Uterus (tissue), 4 donors: ENCODE measurements around the gene PFKFB4. TPM values are rescaled to one million over a fixed set of nuclear protein-coding genes. Genes with fewer than 3 reads are reported as not detected.

ENCODE experiments used
- DNase-seq, 2 donors: peaks; one replicate each; pipeline ENCODE4 v3.0.0-alpha.2; 2019 to 2020
- H3K27ac ChIP-seq, 2 donors: fragments of 200-600 bp; sonication (generic); 1 replicate in 1 of 2; 2 replicates in 1 of 2; pipeline ENCODE4 v1.5.1; 2016 to 2018
- H3K27me3 ChIP-seq, 2 donors: fragments of 200-600 bp; sonication (generic); one replicate each; pipeline ENCODE4 v1.5.1; 2018 to 2019; ENCODE audit warnings: control low read depth in 1 of 2
- H3K36me3 ChIP-seq, 2 donors: fragments of 200-600 bp; sonication (generic); one replicate each; pipeline ENCODE4 v1.5.1; 2019; ENCODE audit warnings: control low read depth in 1 of 2
- H3K4me1 ChIP-seq, 2 donors: fragments of 200-600 bp; sonication (generic); one replicate each; pipeline ENCODE4 v1.5.1; 2018 to 2019; ENCODE audit warnings: control low read depth in 1 of 2
- H3K4me3 ChIP-seq, 2 donors: fragments of 200-600 bp; sonication (generic); 1 replicate in 1 of 2; 2 replicates in 1 of 2; pipeline ENCODE4 v1.5.1; 2018 to 2019; ENCODE audit warnings: mild to moderate bottlenecking in 1 of 2
- H3K9me3 ChIP-seq, 2 donors: fragments of 200-600 bp; sonication (generic); one replicate each; pipeline ENCODE4 v1.5.1; 2019; ENCODE audit warnings: control low read depth in 1 of 2
- CTCF ChIP-seq, 4 experiments: fragments of 200-600 bp in 2 of 4; fragments of 450-650 bp in 2 of 4; sonication (generic) in 2 of 4; IDR thresholded peaks; one replicate each; pipeline ENCODE4 v1.5.1; 2016 to 2019; ENCODE audit warnings: antibody characterized with exemption in 4 of 4, mild to moderate bottlenecking in 2 of 4, moderate library complexity in 1 of 4
- POLR2A ChIP-seq, 2 donors: fragments of 450-650 bp; IDR thresholded peaks; one replicate each; pipeline ENCODE4 v1.6.1; 2016; ENCODE audit warnings: antibody characterized with exemption in 2 of 2, mild to moderate bottlenecking in 1 of 2, moderate library complexity in 1 of 2
- intact Hi-C: fragments of 100-400 bp; cut with DNase I; formaldehyde crosslinking; loops from one replicate; pipeline ENCODE4 v1.15.1; 2023; ENCODE audit warnings: low total_unique reads
- total RNA-seq, 4 donors: library from RNA; depleted of rRNA in 3 of 4; stranded (reverse); fragments of >200 nt in 3 of 4; gene quantifications; one replicate each; pipeline versions ENCODE4 v1.1.0 to v1.2.4, GENCODE V29; 2014 to 2023
- donor health status: DM: yes; HTN: yes; CAD: no.

Gene PFKFB4
- total RNA-seq, 4 donors from 2014 or later, result 3.2 to 11.5 (median 10.1) TPM

DNA sequence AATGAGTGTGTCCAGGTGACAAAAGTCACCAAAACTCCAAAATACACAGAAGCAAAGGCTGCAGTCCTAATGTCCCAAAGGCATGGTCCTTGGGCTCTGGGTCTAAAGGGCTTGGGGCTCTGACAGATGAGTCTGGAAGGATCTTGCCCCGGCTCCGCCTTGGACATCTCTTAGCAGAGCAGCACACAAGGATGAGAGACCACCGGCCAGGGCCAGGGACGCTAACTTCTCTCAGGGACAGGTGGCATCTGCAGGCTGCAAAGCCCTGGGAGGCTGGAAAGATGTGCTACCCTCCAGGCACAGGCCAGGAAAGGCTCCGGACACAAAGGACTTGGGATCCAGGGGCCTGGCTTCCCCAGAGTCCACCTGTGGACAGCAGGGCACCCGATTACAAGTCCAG is 38.5 kb downstream of the PFKFB4 start:
- no peak overlapping the region for H3K4me3 ChIP-seq
- TF ChIP-seq CTCF (IDR thresholded peaks at IDR 0.05) (no peak), POLR2A (IDR thresholded peaks at IDR 0.05) (no peak)
- intact Hi-C loops, result no loop called here
- no peaks in the 10 kb centered on the region for H3K4me1 ChIP-seq
- H3K9me3 ChIP-seq, result no peaks in the 10 kb centered on the region
- H3K27ac ChIP-seq, result no peak overlapping the region
- no peak for DNase-seq
- H3K36me3 ChIP-seq, result no peaks in the 10 kb centered on the region
- H3K27me3 ChIP-seq, result no peaks in the 10 kb centered on the region

DNA sequence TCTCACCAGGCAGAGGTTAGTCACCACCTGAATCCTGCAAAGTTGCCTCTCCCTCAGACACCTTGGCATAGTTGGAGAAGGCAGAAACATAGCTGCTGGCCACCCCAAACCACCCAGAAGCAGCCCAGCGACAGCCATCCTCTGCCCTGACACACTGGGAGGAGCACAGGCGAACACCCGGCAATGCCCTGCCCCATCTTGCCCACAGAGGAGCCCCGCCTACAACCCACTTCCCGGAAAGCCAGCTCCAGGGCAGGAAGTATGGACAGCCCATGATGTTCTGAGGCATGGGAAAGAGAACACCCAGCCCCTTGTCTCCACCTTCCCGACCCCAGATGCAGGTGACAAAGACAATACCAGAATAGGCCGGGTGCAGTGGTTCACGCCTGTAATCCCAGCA is 40.0 kb downstream of the PFKFB4 start:
- H3K4me1 ChIP-seq, result no peaks in the 10 kb centered on the region
- TF ChIP-seq POLR2A (IDR thresholded peaks at IDR 0.05), result no peak
- no peak for TF ChIP-seq CTCF (IDR thresholded peaks at IDR 0.05)
- intact Hi-C loops, result no loop called here
- H3K27ac ChIP-seq, result no peak overlapping the region
- H3K9me3 ChIP-seq, result no peaks in the 10 kb centered on the region
- no peak for DNase-seq
- H3K36me3 ChIP-seq, result no peaks in the 10 kb centered on the region
- no peaks in the 10 kb centered on the region for H3K27me3 ChIP-seq
- no peak overlapping the region for H3K4me3 ChIP-seq

GRCh38 chr3:48514431-48515227 is 42.0 kb downstream of the PFKFB4 start:
- no peaks in the 10 kb centered on the region for H3K36me3 ChIP-seq
- intact Hi-C loops, result no loop called here
- H3K9me3 ChIP-seq, result no peaks in the 10 kb centered on the region
- no peak overlapping the region for H3K4me3 ChIP-seq
- H3K27ac ChIP-seq, result no peak overlapping the region
- H3K27me3 ChIP-seq, result no peaks in the 10 kb centered on the region
- H3K4me1 ChIP-seq, result no peaks in the 10 kb centered on the region
- DNase-seq, result no peak
- TF ChIP-seq POLR2A (IDR thresholded peaks at IDR 0.05) (no peak), CTCF (IDR thresholded peaks at IDR 0.05) (no peak)

DNA sequence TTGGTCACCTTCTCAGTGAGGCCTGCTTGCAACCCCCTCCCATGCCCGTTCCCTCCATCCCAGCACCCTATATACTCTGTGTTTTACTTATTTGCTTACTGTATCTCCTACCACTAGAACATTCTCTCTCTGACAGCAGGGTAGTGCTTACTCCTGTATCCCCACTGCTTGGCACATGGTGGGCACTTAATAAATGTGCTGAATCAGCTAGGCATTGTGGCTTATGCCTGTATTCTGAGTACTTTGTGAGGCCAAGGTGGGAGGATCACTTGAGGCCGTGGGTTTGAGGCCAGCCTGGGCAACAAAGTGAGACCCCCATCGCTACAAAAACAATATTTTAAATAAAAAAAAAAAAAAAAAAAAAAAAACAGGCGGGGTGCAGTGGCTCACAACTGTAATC is 45.1 kb downstream of the PFKFB4 start:
- Histone ChIP-seq H3K27ac (no peak overlapping the region), H3K4me3 (no peak overlapping the region), H3K27me3 (no peaks in the 10 kb centered on the region), H3K4me1 (no peaks in the 10 kb centered on the region), H3K36me3 (no peaks in the 10 kb centered on the region), H3K9me3 (no peaks in the 10 kb centered on the region)
- intact Hi-C loops, result no loop called here
- TF ChIP-seq POLR2A (IDR thresholded peaks at IDR 0.05) (no peak), CTCF (IDR thresholded peaks at IDR 0.05) (no peak)
- DNase-seq, result no peak

GRCh38 chr3:48507256-48508061 is 49.1 kb downstream of the PFKFB4 start:
- intact Hi-C loops, result no loop called here
- Histone ChIP-seq H3K9me3 (no peaks in the 10 kb centered on the region), H3K4me1 (no peaks in the 10 kb centered on the region), H3K4me3 (no peak overlapping the region), H3K36me3 (no peaks in the 10 kb centered on the region), H3K27ac (no peak overlapping the region), H3K27me3 (no peaks in the 10 kb centered on the region)
- TF ChIP-seq CTCF (IDR thresholded peaks at IDR 0.05), result peak; percentile 15 to 66 (median 40)
- no peak for TF ChIP-seq POLR2A (IDR thresholded peaks at IDR 0.05)
- peak; percentile 32 to 37 for DNase-seq
